PC-9 (cell line): Measurements from ENCODE around the gene OR6C2.

Experiments
- EZH2 ChIP-seq: fragments of 200-600 bp; sonication (generic); IDR thresholded peaks from 2 replicates; pipeline ENCODE4 v1.8.0; 2017; ENCODE audit warnings: antibody characterized with exemption, low read depth
- TF ChIP-seq, protein P1 (sequence below): fragments of 200-600 bp; sonication (generic); conservative IDR thresholded peaks from 2 replicates; pipeline ENCODE4 v1.6.1; 2017; ENCODE audit warnings: mixed run types, antibody characterized with exemption, mild to moderate bottlenecking, moderate library complexity

GRCh38 chr12:55469291-55469690 is 25.4 kb downstream of the OR6C2 start:
- no peak for TF ChIP-seq EZH2
- TF ChIP-seq, protein P1, sequence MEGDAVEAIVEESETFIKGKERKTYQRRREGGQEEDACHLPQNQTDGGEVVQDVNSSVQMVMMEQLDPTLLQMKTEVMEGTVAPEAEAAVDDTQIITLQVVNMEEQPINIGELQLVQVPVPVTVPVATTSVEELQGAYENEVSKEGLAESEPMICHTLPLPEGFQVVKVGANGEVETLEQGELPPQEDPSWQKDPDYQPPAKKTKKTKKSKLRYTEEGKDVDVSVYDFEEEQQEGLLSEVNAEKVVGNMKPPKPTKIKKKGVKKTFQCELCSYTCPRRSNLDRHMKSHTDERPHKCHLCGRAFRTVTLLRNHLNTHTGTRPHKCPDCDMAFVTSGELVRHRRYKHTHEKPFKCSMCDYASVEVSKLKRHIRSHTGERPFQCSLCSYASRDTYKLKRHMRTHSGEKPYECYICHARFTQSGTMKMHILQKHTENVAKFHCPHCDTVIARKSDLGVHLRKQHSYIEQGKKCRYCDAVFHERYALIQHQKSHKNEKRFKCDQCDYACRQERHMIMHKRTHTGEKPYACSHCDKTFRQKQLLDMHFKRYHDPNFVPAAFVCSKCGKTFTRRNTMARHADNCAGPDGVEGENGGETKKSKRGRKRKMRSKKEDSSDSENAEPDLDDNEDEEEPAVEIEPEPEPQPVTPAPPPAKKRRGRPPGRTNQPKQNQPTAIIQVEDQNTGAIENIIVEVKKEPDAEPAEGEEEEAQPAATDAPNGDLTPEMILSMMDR, result no peak
